HCT116 (cell line): ENCODE results near the gene THBS4. TPM values are rescaled to one million over a fixed set of nuclear protein-coding genes. Genes with fewer than 3 reads are reported as not detected.

ENCODE experiments used
- ATAC-seq: fragments of 200-7000 bp; cut with Tn5 transposase; 2 replicates; pipeline ENCODE4 v1.9.1; 2020; ENCODE audit warnings: mild to moderate bottlenecking, moderate library complexity
- BruUV-seq: library from RNA; stranded (reverse); fragments of 400-500 nt; replicated peaks from 2 replicates; lab custom pipeline; 2021; lab: Mats Ljungman, UMichigan
- CTCF ChIA-PET: fragments of 300-600 bp; sonication (Branson Sonifier 250); formaldehyde crosslinking; loops from one replicate; lab custom pipeline; 2021; ENCODE audit warnings: antibody characterized with exemption; lab: Charles Lee
- POLR2A ChIA-PET: fragments of 300-600, 350-600 bp; sonication (Branson Sonifier 250); formaldehyde crosslinking; loops from one replicate; lab custom pipeline; 2021; ENCODE audit warnings: antibody characterized with exemption; lab: Charles Lee
- RAD21 ChIA-PET, 2 experiments: fragments of 300-600 bp; sonication (Branson Sonifier 250); formaldehyde crosslinking; loops; one replicate each; lab custom pipeline; 2023; ENCODE audit warnings: low total read pairs in 2 of 2; ENCODE audit not compliant: uncharacterized antibody in 2 of 2, unreplicated experiment in 2 of 2, low non-redundant PET in 1 of 2; lab: Charles Lee
- DNase-seq: peaks from one replicate; pipeline ENCODE4 v3.0.0-alpha.2; 2010; ENCODE audit warnings: low read depth, low spot score
- H2AFZ ChIP-seq: fragments of 200-600 bp; shearing (Covaris generic), sonication (generic); 2 replicates; pipeline ENCODE4 v1.6.1; 2017; ENCODE audit warnings: low read depth, mixed run types, mixed read lengths, antibody characterized with exemption, low read length; ENCODE audit not compliant: poor library complexity, severe bottlenecking
- H3K27ac ChIP-seq: 2 replicates; pipeline ENCODE4 v1.5.1; 2012; ENCODE audit warnings: low read depth, low read length
- H3K27me3 ChIP-seq: fragments of 200-600 bp; sonication (generic); 2 replicates; pipeline ENCODE4 v1.6.1; 2016; ENCODE audit warnings: mixed run types, low read length, mixed read lengths; ENCODE audit not compliant: insufficient read depth
- H3K36me3 ChIP-seq, 2 experiments: fragments of 200-500 bp in 1 of 2; fragments of 200-600 bp in 1 of 2; sonication (Bioruptor generic) in 1 of 2; sonication (generic) in 1 of 2; 2 replicates each; pipeline versions ENCODE4 v1.5.1 to v1.6.1; 2014 to 2016; ENCODE audit warnings: low read length in 2 of 2, inconsistent platforms in 1 of 2, mixed read lengths in 1 of 2, mixed run types in 1 of 2; ENCODE audit not compliant: insufficient read depth in 2 of 2, control insufficient read depth in 1 of 2
- H3K4me1 ChIP-seq, 2 experiments: fragments of 200-600 bp in 1 of 2; sonication (generic) in 1 of 2; 2 replicates each; pipeline versions ENCODE4 v1.5.1 to v1.6.1; 2012 to 2017; ENCODE audit warnings: low read length in 2 of 2, inconsistent platforms in 1 of 2, mild to moderate bottlenecking in 1 of 2, mixed read lengths in 1 of 2, mixed run types in 1 of 2, moderate library complexity in 1 of 2; ENCODE audit not compliant: insufficient read depth in 2 of 2, control insufficient read depth in 1 of 2
- H3K4me2 ChIP-seq: fragments of 200-600 bp; sonication (generic); 2 replicates; pipeline ENCODE4 v1.6.1; 2017; ENCODE audit warnings: mixed run types, low read length, mixed read lengths
- H3K4me3 ChIP-seq, 2 experiments: fragments of 200-600 bp in 1 of 2; sonication (generic) in 1 of 2; replicated peaks in 1 of 2; 2 replicates each; pipeline ENCODE4 v1.5.1; 2011 to 2016; ENCODE audit warnings: low read length in 2 of 2, control low read depth in 1 of 2, low read depth in 1 of 2, mild to moderate bottlenecking in 1 of 2, mixed read lengths in 1 of 2, mixed run types in 1 of 2
- H3K79me2 ChIP-seq: fragments of 200-600 bp; sonication (generic); 2 replicates; pipeline ENCODE4 v1.6.1; 2017; ENCODE audit warnings: mild to moderate bottlenecking, mixed run types, low read length, moderate library complexity, mixed read lengths; ENCODE audit not compliant: insufficient read depth
- H3K9ac ChIP-seq: fragments of 200-600 bp; sonication (generic); 2 replicates; pipeline ENCODE4 v1.6.1; 2016; ENCODE audit warnings: low read length, mixed read lengths
- H3K9me2 ChIP-seq: fragments of 200-600 bp; sonication (generic), shearing (Covaris generic); 2 replicates; pipeline ENCODE4 v1.6.1; 2017; ENCODE audit warnings: mixed run types, mild to moderate bottlenecking, moderate library complexity; ENCODE audit not compliant: insufficient read depth
- H3K9me3 ChIP-seq, 2 experiments: fragments of 200-500 bp in 1 of 2; fragments of 200-600 bp in 1 of 2; sonication (Bioruptor generic) in 1 of 2; sonication (generic) in 1 of 2; 2 replicates each; pipeline ENCODE4 v1.6.1; 2014 to 2017; ENCODE audit warnings: low read length in 2 of 2, mixed read lengths in 2 of 2, inconsistent platforms in 1 of 2, low read depth in 1 of 2, mild to moderate bottlenecking in 1 of 2, mixed run types in 1 of 2, moderate library complexity in 1 of 2; ENCODE audit not compliant: control insufficient read depth in 1 of 2, insufficient read depth in 1 of 2
- H4K20me1 ChIP-seq: fragments of 200-600 bp; sonication (generic), shearing (Covaris generic); 2 replicates; pipeline ENCODE4 v1.6.1; 2017; ENCODE audit warnings: mixed run types, mild to moderate bottlenecking, moderate library complexity; ENCODE audit not compliant: insufficient read depth
- CBX3 ChIP-seq: IDR thresholded peaks from 2 replicates; pipeline ENCODE4 v1.6.1; 2012; ENCODE audit warnings: low read depth
- CTCF ChIP-seq, 3 experiments: fragments of 200-600 bp in 1 of 3; sonication (generic) in 1 of 3; IDR thresholded peaks in 2 of 3; conservative IDR thresholded peaks in 1 of 3; 2 replicates each; pipeline ENCODE4 v1.5.1; 2012 to 2017; ENCODE audit warnings: low read depth in 2 of 3, low read length in 2 of 3, antibody characterized with exemption in 1 of 3, borderline replicate concordance in 1 of 3, control low read depth in 1 of 3, mild to moderate bottlenecking in 1 of 3, mixed read lengths in 1 of 3, mixed run types in 1 of 3, moderate library complexity in 1 of 3; ENCODE audit not compliant: insufficient read depth in 1 of 3
- EGR1 ChIP-seq: IDR thresholded peaks from 2 replicates; pipeline ENCODE4 v1.6.1; 2012; ENCODE audit warnings: low read depth
- ELF1 ChIP-seq: IDR thresholded peaks from 2 replicates; pipeline ENCODE4 v1.6.1; 2012; ENCODE audit warnings: low read depth, borderline replicate concordance
- EZH2phosphoT487 ChIP-seq: fragments of 200-600 bp; IDR thresholded peaks from 2 replicates; pipeline ENCODE4 v1.6.1; 2018; ENCODE audit warnings: antibody characterized with exemption, borderline replicate concordance
- FOSL1 ChIP-seq: IDR thresholded peaks from 2 replicates; pipeline ENCODE4 v1.6.1; 2012; ENCODE audit warnings: low read depth
- POLR2A ChIP-seq: IDR thresholded peaks from 2 replicates; pipeline ENCODE4 v1.7.0; 2011; ENCODE audit warnings: borderline replicate concordance; ENCODE audit not compliant: insufficient read depth, insufficient read length; ENCODE audit errors: extremely low read depth
- SRF ChIP-seq: IDR thresholded peaks from 2 replicates; pipeline ENCODE4 v1.6.1; 2012; ENCODE audit warnings: low read depth
- TCF7L2 ChIP-seq: IDR thresholded peaks from 2 replicates; pipeline ENCODE4 v1.7.0; 2011; ENCODE audit warnings: borderline replicate concordance, inconsistent platforms; ENCODE audit not compliant: insufficient read depth, insufficient read length; ENCODE audit errors: extremely low read depth
- ZFX ChIP-seq: fragments of 450-650 bp; IDR thresholded peaks from 2 replicates; pipeline ENCODE4 v1.6.1; 2017
- intact Hi-C: fragments of 100-400 bp; cut with micrococcal nuclease; formaldehyde crosslinking; loops from 2 replicates; pipeline ENCODE4 v1.10.0; 2022
- total RNA-seq: library from RNA; stranded (reverse); gene quantifications from one replicate; pipeline ENCODE4 v1.2.1, GENCODE V29; 2021; ENCODE audit not compliant: unreplicated experiment

THBS4 gene
- total RNA-seq, 1 experiment from 2014 or later = 1.5 TPM

GRCh38 chr5:80033513-80033912 is 1.6 kb upstream of the THBS4 start:
- BruUV-seq = no TSS peak
- Histone ChIP-seq H3K9me3 (no peaks in the 10 kb centered on the region), H3K9ac (no peak overlapping the region), H3K4me1 (no peaks in the 10 kb centered on the region), H3K27ac (no peak overlapping the region), H3K27me3 (no peaks in the 10 kb centered on the region), H3K79me2 (no peaks in the 10 kb centered on the region), H4K20me1 (no peaks in the 10 kb centered on the region), H3K9me2 (no peaks in the 10 kb centered on the region), H2AFZ (no peak overlapping the region), H3K4me2 (no peak overlapping the region), H3K36me3 (no peaks in the 10 kb centered on the region), H3K4me3 (no peak overlapping the region)
- ATAC-seq (no peak), DNase-seq (no peak)
- ChIA-PET CTCF (no interaction called here), POLR2A (no interaction called here), RAD21 (no interaction called here)
- TF ChIP-seq ZFX (no peak), TCF7L2 (no peak), EGR1 (no peak), POLR2A (no peak), CBX3 (no peak), CTCF (IDR thresholded peaks at IDR 0.05 in 2 of 3, conservative IDR thresholded peaks at IDR 0.05 in 1 of 3; ENCODE audit: borderline replicate concordance in 1 of 3, insufficient read depth in 1 of 3, low read depth in 2 of 3, low read length in 2 of 3) (no peak)
- intact Hi-C loops = no loop called here

GRCh38 chr5:80034559-80034958 is 589 bp upstream of the THBS4 start:
- no peaks in the 10 kb centered on the region for H3K79me2 ChIP-seq
- DNase-seq = no peak
- TF ChIP-seq SRF (no peak), FOSL1 (no peak), TCF7L2 (no peak), ELF1 (no peak), POLR2A (no peak), EZH2phosphoT487 (no peak)
- no peaks in the 10 kb centered on the region for H3K9me3 ChIP-seq
- no peak overlapping the region for H3K4me3 ChIP-seq
- no peaks in the 10 kb centered on the region for H4K20me1 ChIP-seq
- no peak overlapping the region for H2AFZ ChIP-seq
- ChIA-PET POLR2A (no interaction called here), RAD21 (no interaction called here), CTCF (no interaction called here)
- ATAC-seq = no peak
- intact Hi-C loops = no loop called here
- no TSS peak for BruUV-seq
- no peaks in the 10 kb centered on the region for H3K9me2 ChIP-seq
- H3K27ac ChIP-seq = no peak overlapping the region
- H3K27me3 ChIP-seq = no peaks in the 10 kb centered on the region
- no peaks in the 10 kb centered on the region for H3K36me3 ChIP-seq
- H3K9ac ChIP-seq = no peak overlapping the region
- H3K4me1 ChIP-seq = no peaks in the 10 kb centered on the region
- H3K4me2 ChIP-seq = no peak overlapping the region
